GM12875 (cell line): ENCODE measurements around the gene PLEK2.

Experiments
- H3K4me3 ChIP-seq: one replicate; pipeline ENCODE4 v1.5.1; 2011; ENCODE audit warnings: low read depth, low read length, control low read depth
- TF ChIP-seq, protein P1 (sequence below): IDR thresholded peaks from 2 replicates; pipeline ENCODE4 v1.5.1; 2011; ENCODE audit warnings: low read depth, mild to moderate bottlenecking, control low read depth, inconsistent platforms, low read length, moderate library complexity, borderline replicate concordance; ENCODE audit not compliant: insufficient read depth

The PLEK2 gene

DNA sequence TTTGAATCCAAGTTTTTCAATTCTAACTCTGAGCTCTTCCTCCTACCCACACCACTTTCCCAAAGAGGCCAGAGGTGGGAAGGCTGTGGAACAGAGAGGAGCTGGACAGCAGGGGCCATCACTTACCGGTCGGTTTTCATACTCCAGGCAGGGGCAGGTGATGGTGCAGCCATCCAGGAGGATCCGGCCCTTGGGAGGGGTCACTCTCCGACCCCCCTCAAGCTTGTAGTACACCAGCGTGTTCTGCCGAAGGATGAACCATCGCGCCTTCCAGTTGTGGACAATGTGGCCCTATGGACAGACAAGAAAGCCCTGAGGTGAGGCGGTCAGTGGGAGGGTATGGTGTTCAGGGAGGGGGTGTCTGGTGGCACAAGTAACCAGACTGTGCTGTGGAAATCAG is 14.4 kb downstream of the PLEK2 start:
- TF ChIP-seq, protein P1, sequence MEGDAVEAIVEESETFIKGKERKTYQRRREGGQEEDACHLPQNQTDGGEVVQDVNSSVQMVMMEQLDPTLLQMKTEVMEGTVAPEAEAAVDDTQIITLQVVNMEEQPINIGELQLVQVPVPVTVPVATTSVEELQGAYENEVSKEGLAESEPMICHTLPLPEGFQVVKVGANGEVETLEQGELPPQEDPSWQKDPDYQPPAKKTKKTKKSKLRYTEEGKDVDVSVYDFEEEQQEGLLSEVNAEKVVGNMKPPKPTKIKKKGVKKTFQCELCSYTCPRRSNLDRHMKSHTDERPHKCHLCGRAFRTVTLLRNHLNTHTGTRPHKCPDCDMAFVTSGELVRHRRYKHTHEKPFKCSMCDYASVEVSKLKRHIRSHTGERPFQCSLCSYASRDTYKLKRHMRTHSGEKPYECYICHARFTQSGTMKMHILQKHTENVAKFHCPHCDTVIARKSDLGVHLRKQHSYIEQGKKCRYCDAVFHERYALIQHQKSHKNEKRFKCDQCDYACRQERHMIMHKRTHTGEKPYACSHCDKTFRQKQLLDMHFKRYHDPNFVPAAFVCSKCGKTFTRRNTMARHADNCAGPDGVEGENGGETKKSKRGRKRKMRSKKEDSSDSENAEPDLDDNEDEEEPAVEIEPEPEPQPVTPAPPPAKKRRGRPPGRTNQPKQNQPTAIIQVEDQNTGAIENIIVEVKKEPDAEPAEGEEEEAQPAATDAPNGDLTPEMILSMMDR, result no peak

DNA sequence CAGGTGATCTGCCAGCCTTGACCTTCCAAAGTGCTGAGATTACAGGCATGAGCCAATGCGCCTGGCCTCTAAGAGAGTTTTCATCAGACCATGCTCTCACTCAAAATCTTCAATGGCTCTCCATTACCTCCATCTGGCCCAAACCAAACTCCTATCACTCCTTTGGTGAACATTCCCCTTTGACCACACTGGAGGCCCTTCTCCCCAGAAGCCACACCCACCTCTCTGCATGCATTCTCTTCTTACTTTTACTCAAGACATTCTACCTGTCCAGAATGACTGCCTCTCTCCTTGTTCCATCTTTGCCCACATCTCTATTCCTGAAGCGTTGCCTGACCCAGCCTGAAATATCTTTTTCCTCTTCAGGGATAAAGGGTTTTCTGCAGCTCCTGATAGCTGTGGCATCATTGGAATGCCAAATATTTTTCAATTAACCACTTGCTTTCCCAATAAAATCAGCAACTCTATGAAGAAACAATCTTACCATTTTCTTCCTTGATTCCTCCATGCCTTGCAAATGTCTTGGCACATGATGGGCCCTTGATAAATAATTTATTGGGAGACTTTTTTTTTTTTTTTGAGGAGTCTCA is 15.5 kb downstream of the PLEK2 start:
- no peak overlapping the region for H3K4me3 ChIP-seq
- TF ChIP-seq, protein P1, result no peak

More for the DNA sequence above, 14.4 kb downstream of the PLEK2 start:
- no peak overlapping the region for H3K4me3 ChIP-seq

DNA sequence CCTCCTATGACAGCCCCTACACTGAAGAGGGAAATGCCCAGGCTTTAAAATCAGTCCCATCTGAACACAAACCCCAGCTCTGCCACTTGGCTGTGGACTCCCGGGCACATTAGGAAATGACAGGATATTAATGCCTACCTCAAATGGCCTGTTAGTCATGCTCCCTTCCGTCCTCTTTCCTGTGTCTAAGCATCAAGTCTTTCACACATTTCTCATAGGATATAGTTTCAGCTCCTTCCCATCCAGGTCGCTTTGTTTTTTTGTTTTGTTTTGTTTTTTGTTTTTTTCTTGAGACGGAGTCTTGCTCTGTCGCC is 16.1 kb downstream of the PLEK2 start:
- no peak overlapping the region for H3K4me3 ChIP-seq
- TF ChIP-seq, protein P1, result no peak

DNA sequence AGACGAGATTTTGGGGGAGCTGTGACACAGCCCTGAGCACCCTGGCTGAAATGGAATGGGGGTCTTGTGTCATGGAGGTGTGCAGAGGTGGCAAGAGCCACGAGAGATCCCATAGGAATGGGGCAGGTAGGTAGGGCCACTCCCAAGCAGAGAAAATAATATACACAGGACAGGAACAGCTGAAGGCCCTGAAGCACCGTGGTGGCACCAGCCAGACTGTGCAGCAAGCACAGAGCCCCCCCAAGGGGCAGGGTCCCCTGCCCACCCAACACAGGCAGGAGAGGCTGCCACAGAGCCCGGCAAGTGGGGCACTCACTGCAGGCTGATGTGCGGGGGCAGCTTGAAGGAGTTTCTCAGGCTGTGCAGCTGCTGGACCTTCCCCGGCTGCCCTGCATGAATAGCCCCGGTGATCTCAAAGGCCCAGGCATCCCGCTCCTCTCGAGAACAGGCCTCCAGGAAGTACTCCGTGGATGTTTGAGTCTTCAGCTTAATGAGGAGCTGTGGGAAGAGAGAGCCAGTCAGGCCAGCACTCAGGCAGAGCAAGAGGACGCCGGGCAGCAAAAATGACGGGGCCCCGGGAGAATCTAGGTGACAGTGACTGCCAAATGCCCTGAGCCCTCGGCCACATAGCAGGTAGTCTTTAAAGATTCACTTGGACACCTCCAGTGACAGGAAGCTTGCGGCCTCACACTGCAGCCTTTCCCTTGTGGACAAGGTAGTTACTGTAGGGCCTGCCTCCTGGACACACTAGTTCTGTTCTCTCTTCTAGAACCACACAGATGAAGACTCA is 16.7 kb downstream of the PLEK2 start:
- TF ChIP-seq, protein P1, result no peak

DNA sequence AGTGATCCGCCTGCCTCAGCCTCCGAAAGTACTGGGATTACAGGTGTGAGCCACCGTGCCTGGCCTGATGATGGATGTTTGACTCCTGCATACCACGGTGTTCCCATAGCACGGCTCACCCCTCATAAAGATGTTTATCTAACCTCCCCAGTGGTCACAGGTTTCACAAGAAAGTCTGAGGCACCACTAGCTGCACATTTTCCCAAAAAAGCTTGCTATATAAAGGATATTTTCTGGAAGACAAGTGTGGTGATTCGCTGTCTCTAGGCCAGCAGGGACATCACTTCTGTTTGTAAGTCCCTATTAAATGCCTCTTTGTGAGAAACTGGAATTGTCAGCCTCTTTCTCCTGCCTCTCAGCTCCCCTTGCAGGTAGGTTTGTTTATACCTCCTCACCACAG is 18.3 kb downstream of the PLEK2 start:
- H3K4me3 ChIP-seq, result no peak overlapping the region
- TF ChIP-seq, protein P1, result no peak

More for the DNA sequence above, 16.7 kb downstream of the PLEK2 start:
- no peak overlapping the region for H3K4me3 ChIP-seq

DNA sequence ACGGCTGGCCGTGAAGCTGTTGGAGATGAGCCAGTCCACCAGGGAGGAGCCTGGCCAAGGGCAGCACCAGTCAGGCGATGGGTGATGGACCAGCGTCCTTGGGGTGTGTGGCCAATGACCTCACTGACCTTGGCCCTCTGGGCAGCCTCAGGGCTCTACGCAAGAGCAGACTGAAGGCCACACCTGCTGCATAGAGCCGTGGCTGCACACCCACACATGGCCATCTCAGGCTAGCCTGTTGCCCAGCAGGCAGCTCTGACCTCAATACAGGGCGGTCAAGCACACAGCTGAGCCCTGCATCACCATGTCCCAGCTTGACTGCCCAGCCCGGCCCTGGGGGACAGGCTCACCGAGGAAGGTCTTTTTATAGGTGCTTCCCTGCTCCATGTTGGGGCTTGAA is 19.2 kb downstream of the PLEK2 start:
- TF ChIP-seq, protein P1, result no peak
- no peak overlapping the region for H3K4me3 ChIP-seq

DNA sequence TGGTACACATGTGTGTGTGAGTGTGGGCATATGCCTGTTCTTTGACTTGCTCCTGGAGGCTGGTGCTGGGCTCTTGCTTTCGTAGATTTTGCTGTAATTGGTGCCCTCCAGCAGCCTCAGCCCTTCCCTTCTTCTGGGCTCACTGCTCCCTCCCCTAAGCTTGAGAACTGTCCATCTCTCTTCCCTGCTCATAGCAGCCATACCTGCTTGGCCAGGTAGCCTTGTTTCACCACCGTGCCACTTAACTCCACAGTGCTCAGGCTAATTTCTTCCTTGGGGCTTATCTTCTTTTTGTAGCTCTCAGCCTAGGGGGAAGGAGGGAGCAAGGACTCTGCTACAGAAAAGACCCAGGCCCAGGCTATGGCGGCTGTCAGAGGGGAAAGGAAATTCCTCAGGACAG is 19.8 kb downstream of the PLEK2 start:
- no peak overlapping the region for H3K4me3 ChIP-seq
- TF ChIP-seq, protein P1, result no peak
